ENCODE results near the gene SLC28A1.

GRCh38 chr15:84992157-84992944 lies 107.9 kb downstream of the SLC28A1 start:
- TF ChIP-seq, protein P1, sequence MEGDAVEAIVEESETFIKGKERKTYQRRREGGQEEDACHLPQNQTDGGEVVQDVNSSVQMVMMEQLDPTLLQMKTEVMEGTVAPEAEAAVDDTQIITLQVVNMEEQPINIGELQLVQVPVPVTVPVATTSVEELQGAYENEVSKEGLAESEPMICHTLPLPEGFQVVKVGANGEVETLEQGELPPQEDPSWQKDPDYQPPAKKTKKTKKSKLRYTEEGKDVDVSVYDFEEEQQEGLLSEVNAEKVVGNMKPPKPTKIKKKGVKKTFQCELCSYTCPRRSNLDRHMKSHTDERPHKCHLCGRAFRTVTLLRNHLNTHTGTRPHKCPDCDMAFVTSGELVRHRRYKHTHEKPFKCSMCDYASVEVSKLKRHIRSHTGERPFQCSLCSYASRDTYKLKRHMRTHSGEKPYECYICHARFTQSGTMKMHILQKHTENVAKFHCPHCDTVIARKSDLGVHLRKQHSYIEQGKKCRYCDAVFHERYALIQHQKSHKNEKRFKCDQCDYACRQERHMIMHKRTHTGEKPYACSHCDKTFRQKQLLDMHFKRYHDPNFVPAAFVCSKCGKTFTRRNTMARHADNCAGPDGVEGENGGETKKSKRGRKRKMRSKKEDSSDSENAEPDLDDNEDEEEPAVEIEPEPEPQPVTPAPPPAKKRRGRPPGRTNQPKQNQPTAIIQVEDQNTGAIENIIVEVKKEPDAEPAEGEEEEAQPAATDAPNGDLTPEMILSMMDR (conservative IDR thresholded peaks at IDR 0.05; ENCODE audit: low read length), result no peak
- no peak for TF ChIP-seq EZH2phosphoT487 (IDR thresholded peaks at IDR 0.05; ENCODE audit: borderline replicate concordance, low read depth, low read length)

Data from OCI-LY7 (cell line).